ENCODE measurements around the gene C15orf40. TPM values are rescaled to one million over a fixed set of nuclear protein-coding genes. Genes with fewer than 3 reads are reported as not detected.

Gene C15orf40
- total and polyA plus RNA-seq, 3 experiments from 2014 or later = 34.2 to 58.1 (median 36.6) TPM

DNA sequence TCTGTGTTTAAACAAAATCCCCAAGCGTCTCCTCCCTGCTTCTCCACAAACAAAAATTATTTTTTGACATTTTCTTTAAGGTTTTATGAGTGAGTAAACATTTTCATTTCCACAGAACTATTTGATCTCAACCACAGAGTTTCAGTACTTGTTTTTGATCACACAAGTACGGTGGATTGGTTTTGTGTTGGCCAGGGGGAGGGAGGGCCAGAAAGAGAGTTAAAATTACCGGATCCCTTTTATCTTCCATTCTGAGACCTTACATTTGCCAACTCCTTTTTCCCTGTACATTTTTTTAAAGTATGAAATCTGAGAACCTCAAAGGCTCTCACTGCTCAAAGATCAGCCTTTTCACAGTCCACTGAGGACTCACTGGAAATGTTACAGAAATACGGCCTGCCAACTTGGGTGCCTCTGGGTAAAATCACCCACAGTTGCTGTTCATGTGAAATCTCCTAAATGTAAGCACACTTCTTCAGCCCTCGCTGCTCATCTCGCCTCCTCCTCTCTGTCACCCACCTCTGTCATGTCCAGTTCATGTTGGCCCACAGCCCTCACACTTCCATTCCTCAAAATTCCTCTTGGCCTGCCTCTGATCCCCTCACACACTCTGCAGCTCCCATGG lies 60.6 kb downstream of the C15orf40 start:
- no peak overlapping the region for H3K27ac Mint-ChIP-seq
- no peaks in the 10 kb centered on the region for H3K9me3 ChIP-seq (ENCODE audit: low read length)
- H3K36me3 Mint-ChIP-seq = no peaks in the 10 kb centered on the region
- no peaks in the 10 kb centered on the region for H3K36me3 ChIP-seq (ENCODE audit: insufficient read depth, low read length)
- ChIA-PET CTCF (no interaction called here), POLR2A (no interaction called here)
- no peak for DNase-seq
- H3K4me1 Mint-ChIP-seq = peaks cover 4 to 8% (median 5%) of the 10 kb centered on the region in 3 donors
- peaks cover 18% of the 10 kb centered on the region for H3K27me3 ChIP-seq (ENCODE audit: insufficient read depth, low read length, poor library complexity, severe bottlenecking)
- H3K27me3 Mint-ChIP-seq = peaks cover 4 to 24% of the 10 kb centered on the region in 2 donors
- H3K4me1 ChIP-seq (ENCODE audit: insufficient read depth, low read length) = no peaks in the 10 kb centered on the region
- H3K4me3 Mint-ChIP-seq = no peak overlapping the region
- no peak overlapping the region for H3K27ac ChIP-seq (ENCODE audit: low read depth, low read length)
- no peaks in the 10 kb centered on the region for H3K9me3 Mint-ChIP-seq
- H3K4me3 ChIP-seq (ENCODE audit: low read length) = no peak overlapping the region

DNA sequence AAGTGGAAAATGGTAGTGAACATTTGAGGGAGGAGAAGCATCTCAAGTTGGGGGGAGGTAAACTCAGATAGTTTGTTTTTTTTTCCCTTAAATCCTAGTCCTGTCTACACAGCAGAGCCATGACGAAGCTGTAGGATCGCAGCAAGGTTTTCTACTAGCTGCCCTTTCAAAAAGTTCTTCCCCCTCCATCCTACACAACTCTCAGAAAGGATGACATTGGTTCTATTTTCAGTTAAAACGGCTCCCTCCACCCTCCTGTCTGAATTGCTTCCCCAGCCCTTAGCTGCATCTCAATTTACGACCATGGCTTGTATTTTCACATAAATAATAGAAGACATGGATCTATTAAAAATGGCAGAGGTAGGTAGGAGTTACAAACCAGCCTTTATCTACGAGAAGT lies 61.1 kb downstream of the C15orf40 start:
- Histone ChIP-seq H3K27ac (ENCODE audit: low read depth, low read length) (no peak overlapping the region), H3K36me3 (ENCODE audit: insufficient read depth, low read length) (no peaks in the 10 kb centered on the region), H3K4me1 (ENCODE audit: insufficient read depth, low read length) (no peaks in the 10 kb centered on the region), H3K9me3 (ENCODE audit: low read length) (no peaks in the 10 kb centered on the region), H3K4me3 (ENCODE audit: low read length) (no peak overlapping the region), H3K27me3 (ENCODE audit: insufficient read depth, low read length, poor library complexity, severe bottlenecking) (peaks cover 18% of the 10 kb centered on the region)
- no peak for DNase-seq
- ChIA-PET CTCF (no interaction called here), POLR2A (no interaction called here)
- peaks cover 4 to 8% (median 5%) of the 10 kb centered on the region in 3 donors for H3K4me1 Mint-ChIP-seq
- no peak overlapping the region for H3K4me3 Mint-ChIP-seq
- no peaks in the 10 kb centered on the region for H3K36me3 Mint-ChIP-seq
- peaks cover 4 to 24% of the 10 kb centered on the region in 2 donors for H3K27me3 Mint-ChIP-seq
- no peaks in the 10 kb centered on the region for H3K9me3 Mint-ChIP-seq
- no peak overlapping the region for H3K27ac Mint-ChIP-seq

DNA sequence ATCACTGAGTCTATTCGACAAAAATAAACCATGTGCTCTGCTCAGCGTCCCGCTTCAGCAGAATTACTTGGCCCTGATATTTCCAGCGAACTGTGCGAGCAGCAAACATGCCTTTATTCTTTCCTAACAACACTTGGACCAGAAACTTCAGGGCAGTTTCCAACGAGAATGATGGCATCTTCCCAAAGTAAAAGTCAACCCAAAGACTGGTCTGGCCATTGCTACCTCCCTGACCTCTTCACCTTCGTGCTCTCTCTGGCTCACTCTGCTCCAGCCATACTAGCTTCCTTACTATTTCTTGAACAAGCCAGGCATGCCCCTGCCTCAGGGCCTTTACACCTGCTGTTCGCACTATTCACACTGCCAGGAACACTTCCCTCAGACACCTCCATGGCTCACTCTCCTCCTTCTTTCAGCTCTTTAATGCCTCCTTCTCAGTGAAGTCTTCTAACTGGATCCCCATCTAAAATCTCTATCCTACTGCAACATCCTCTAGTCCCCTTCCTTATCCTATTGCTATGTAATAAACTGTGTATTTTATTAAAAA lies 65.2 kb downstream of the C15orf40 start:
- Mint-ChIP-seq H3K4me3 (no peak overlapping the region), H3K27ac (no peak overlapping the region), H3K4me1 (no peaks in the 10 kb centered on the region), H3K27me3 (peaks cover 5 to 21% of the 10 kb centered on the region in 2 donors), H3K9me3 (no peaks in the 10 kb centered on the region), H3K36me3 (peaks cover 0 to 2% (median 0%) of the 10 kb centered on the region in 3 donors)
- Histone ChIP-seq H3K27ac (ENCODE audit: low read depth, low read length) (no peak overlapping the region), H3K27me3 (ENCODE audit: insufficient read depth, low read length, poor library complexity, severe bottlenecking) (peaks cover 5% of the 10 kb centered on the region), H3K9me3 (ENCODE audit: low read length) (no peaks in the 10 kb centered on the region), H3K4me3 (ENCODE audit: low read length) (no peak overlapping the region), H3K36me3 (ENCODE audit: insufficient read depth, low read length) (no peaks in the 10 kb centered on the region), H3K4me1 (ENCODE audit: insufficient read depth, low read length) (no peaks in the 10 kb centered on the region)
- ChIA-PET POLR2A (no interaction called here), CTCF (no interaction called here)
- DNase-seq = no peak

DNA sequence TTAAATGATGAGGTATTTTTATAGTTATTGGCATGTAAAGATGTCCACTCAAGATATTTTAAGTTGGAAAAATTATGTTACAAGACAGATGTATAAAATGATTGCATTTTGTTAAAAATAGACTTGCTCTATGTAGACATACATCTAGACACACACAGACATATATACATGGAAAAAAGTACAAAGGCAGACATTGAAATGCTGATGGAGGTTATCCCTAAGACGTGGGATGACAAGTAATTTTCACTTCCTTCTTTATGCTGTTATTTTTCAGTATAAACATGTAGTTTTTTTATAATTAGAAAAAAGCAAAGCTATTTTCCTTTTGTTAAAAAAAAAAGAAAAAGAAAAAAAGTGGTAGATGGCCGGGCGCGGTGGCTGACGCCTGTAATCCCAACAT lies 66.1 kb downstream of the C15orf40 start:
- no peaks in the 10 kb centered on the region for H3K27me3 ChIP-seq (ENCODE audit: insufficient read depth, low read length, poor library complexity, severe bottlenecking)
- H3K27ac ChIP-seq (ENCODE audit: low read depth, low read length) = no peak overlapping the region
- Mint-ChIP-seq H3K4me3 (no peak overlapping the region), H3K9me3 (no peaks in the 10 kb centered on the region), H3K4me1 (no peaks in the 10 kb centered on the region), H3K27ac (no peak overlapping the region), H3K36me3 (peaks cover 0 to 2% (median 0%) of the 10 kb centered on the region in 3 donors), H3K27me3 (peaks cover 5 to 26% of the 10 kb centered on the region in 2 donors)
- POLR2A ChIA-PET = no interaction called here
- no peaks in the 10 kb centered on the region for H3K36me3 ChIP-seq (ENCODE audit: insufficient read depth, low read length)
- no peaks in the 10 kb centered on the region for H3K9me3 ChIP-seq (ENCODE audit: low read length)
- DNase-seq = no peak
- CTCF ChIA-PET = no interaction called here
- H3K4me3 ChIP-seq (ENCODE audit: low read length) = no peak overlapping the region
- no peaks in the 10 kb centered on the region for H3K4me1 ChIP-seq (ENCODE audit: insufficient read depth, low read length)

DNA sequence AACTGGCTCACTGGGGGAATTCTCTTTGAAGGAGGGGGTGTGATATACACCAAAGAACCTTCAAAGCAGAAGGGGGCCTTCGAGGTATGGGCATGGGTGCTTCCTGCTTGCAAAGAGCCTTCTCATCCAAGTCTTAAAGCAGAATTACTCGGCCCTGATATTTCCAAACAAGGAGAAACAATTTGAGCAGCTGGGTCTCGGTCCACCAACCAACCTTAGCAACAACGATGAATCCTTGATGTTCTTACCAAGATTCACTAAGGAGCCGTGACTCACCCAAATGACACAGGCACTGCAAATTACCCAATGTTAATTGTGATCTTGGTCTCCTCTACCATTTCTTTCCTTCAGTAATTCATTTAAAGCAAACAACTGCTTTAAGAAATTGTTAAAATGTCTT lies 66.6 kb downstream of the C15orf40 start:
- no peaks in the 10 kb centered on the region for H3K4me1 Mint-ChIP-seq
- Histone ChIP-seq H3K9me3 (ENCODE audit: low read length) (no peaks in the 10 kb centered on the region), H3K4me3 (ENCODE audit: low read length) (no peak overlapping the region), H3K36me3 (ENCODE audit: insufficient read depth, low read length) (no peaks in the 10 kb centered on the region), H3K27ac (ENCODE audit: low read depth, low read length) (no peak overlapping the region), H3K27me3 (ENCODE audit: insufficient read depth, low read length, poor library complexity, severe bottlenecking) (no peaks in the 10 kb centered on the region), H3K4me1 (ENCODE audit: insufficient read depth, low read length) (no peaks in the 10 kb centered on the region)
- H3K4me3 Mint-ChIP-seq = no peak overlapping the region
- ChIA-PET CTCF (no interaction called here), POLR2A (no interaction called here)
- peaks cover 0 to 2% (median 0%) of the 10 kb centered on the region in 3 donors for H3K36me3 Mint-ChIP-seq
- H3K27ac Mint-ChIP-seq = no peak overlapping the region
- peaks cover 5 to 26% of the 10 kb centered on the region in 2 donors for H3K27me3 Mint-ChIP-seq
- no peaks in the 10 kb centered on the region for H3K9me3 Mint-ChIP-seq
- DNase-seq = no peak

DNA sequence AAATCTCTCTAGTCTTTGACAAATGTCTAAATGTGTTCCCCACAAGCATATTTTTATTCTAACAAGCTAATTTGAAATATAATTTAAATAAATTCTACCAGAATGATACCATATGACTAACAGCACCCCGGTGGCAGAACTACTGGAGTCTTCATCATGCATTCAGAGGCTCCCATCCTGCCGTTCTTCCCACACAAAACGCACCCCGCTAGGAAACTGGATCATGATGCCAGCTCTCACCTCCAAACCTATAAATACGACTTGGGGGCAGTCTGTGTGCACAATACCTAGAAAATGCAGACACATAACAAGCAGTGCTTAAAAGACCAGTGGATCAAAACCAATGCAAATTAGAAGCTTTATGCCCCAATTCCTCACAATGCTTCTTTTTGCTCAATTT lies 67.4 kb downstream of the C15orf40 start:
- Mint-ChIP-seq H3K27ac (no peak overlapping the region), H3K4me1 (no peaks in the 10 kb centered on the region), H3K9me3 (peaks cover 0 to under 1% (median 0%) of the 10 kb centered on the region in 5 donors), H3K27me3 (peaks cover 5 to 27% of the 10 kb centered on the region in 2 donors), H3K36me3 (peaks cover 0 to 2% (median 2%) of the 10 kb centered on the region in 3 donors), H3K4me3 (no peak overlapping the region)
- ChIA-PET CTCF (no interaction called here), POLR2A (no interaction called here)
- no peak for DNase-seq
- no peaks in the 10 kb centered on the region for H3K27me3 ChIP-seq (ENCODE audit: insufficient read depth, low read length, poor library complexity, severe bottlenecking)
- no peaks in the 10 kb centered on the region for H3K36me3 ChIP-seq (ENCODE audit: insufficient read depth, low read length)
- no peak overlapping the region for H3K4me3 ChIP-seq (ENCODE audit: low read length)
- H3K4me1 ChIP-seq (ENCODE audit: insufficient read depth, low read length) = no peaks in the 10 kb centered on the region
- no peaks in the 10 kb centered on the region for H3K9me3 ChIP-seq (ENCODE audit: low read length)
- no peak overlapping the region for H3K27ac ChIP-seq (ENCODE audit: low read depth, low read length)

DNA sequence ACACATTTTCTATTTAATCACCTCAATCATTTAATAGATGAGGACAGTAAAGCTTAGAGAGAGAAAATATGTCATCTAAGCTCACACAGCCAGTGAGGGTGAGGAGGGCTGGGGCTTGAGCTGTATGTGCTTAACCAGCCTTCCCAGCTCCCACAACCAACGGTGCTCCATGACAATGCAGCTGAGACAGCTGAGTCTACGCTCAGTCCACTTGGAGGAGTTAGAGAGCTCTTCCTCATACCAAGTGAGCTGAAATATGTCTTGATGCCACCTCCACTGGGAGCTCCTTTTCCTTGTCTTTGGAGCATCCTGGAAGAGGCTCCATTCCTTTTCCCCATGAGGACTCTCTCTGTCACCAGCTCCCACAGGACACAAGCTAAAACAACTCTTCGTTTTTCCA lies 68.3 kb downstream of the C15orf40 start:
- peaks cover 0 to 3% (median 2%) of the 10 kb centered on the region in 3 donors for H3K36me3 Mint-ChIP-seq
- H3K27ac Mint-ChIP-seq = no peak overlapping the region
- H3K4me1 Mint-ChIP-seq = no peaks in the 10 kb centered on the region
- no peak for DNase-seq
- Histone ChIP-seq H3K27me3 (ENCODE audit: insufficient read depth, low read length, poor library complexity, severe bottlenecking) (no peaks in the 10 kb centered on the region), H3K4me3 (ENCODE audit: low read length) (no peak overlapping the region), H3K4me1 (ENCODE audit: insufficient read depth, low read length) (no peaks in the 10 kb centered on the region), H3K36me3 (ENCODE audit: insufficient read depth, low read length) (no peaks in the 10 kb centered on the region), H3K9me3 (ENCODE audit: low read length) (no peaks in the 10 kb centered on the region), H3K27ac (ENCODE audit: low read depth, low read length) (no peak overlapping the region)
- ChIA-PET CTCF (no interaction called here), POLR2A (no interaction called here)
- H3K27me3 Mint-ChIP-seq = peaks cover 6 to 34% of the 10 kb centered on the region in 2 donors
- peaks cover 0 to 1% (median 0%) of the 10 kb centered on the region in 5 donors for H3K9me3 Mint-ChIP-seq
- no peak overlapping the region for H3K4me3 Mint-ChIP-seq

DNA sequence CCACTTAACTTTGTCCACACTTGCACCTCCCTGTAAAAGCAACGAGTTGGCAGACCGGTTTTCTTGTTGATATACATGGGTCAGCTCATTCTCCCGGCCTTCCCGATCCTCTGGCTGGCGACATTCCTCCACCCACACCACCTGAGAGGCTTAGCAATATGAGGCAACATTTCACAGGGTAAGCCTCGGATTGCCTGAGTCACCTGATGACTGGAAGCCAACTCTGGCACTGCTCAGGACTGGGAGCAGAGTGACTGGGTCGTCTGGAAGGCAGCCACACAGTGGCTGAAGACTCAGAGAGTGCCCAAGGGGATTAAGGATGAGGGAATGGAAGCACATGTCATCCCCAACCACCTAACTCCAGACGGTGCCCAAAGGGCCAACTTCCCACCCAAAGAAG lies 68.7 kb downstream of the C15orf40 start:
- Histone ChIP-seq H3K4me3 (ENCODE audit: low read length) (no peak overlapping the region), H3K27ac (ENCODE audit: low read depth, low read length) (no peak overlapping the region), H3K36me3 (ENCODE audit: insufficient read depth, low read length) (no peaks in the 10 kb centered on the region), H3K4me1 (ENCODE audit: insufficient read depth, low read length) (no peaks in the 10 kb centered on the region), H3K27me3 (ENCODE audit: insufficient read depth, low read length, poor library complexity, severe bottlenecking) (no peaks in the 10 kb centered on the region), H3K9me3 (ENCODE audit: low read length) (no peaks in the 10 kb centered on the region)
- H3K36me3 Mint-ChIP-seq = peaks cover 0 to 3% (median 2%) of the 10 kb centered on the region in 3 donors
- H3K4me3 Mint-ChIP-seq = no peak overlapping the region
- H3K9me3 Mint-ChIP-seq = peaks cover 0 to 1% (median 0%) of the 10 kb centered on the region in 5 donors
- no peak overlapping the region for H3K27ac Mint-ChIP-seq
- ChIA-PET CTCF (interaction anchor here (1.1 kb wide), 1 partner anchor 11 kb away, joined by 3 read pairs; no protein-coding TSS in a partner anchor), POLR2A (no interaction called here)
- H3K27me3 Mint-ChIP-seq = peaks cover 6 to 33% of the 10 kb centered on the region in 2 donors
- H3K4me1 Mint-ChIP-seq = no peaks in the 10 kb centered on the region
- DNase-seq = no peak

All from CD8-positive, alpha-beta memory T cell (primary cell).